GM18505 (cell line): Measurements from ENCODE around the gene SLC22A1.

ENCODE experiments used
- ATAC-seq: cut with Tn5 transposase; IDR thresholded peaks from one replicate; pipeline ENCODE4 v1.9.1; 2021; ENCODE audit not compliant: unreplicated experiment
- POLR2A ChIP-seq: IDR thresholded peaks from 4 replicates; pipeline ENCODE4 v1.6.1; 2011; ENCODE audit warnings: borderline replicate concordance; ENCODE audit not compliant: insufficient read depth, insufficient read length; ENCODE audit errors: extremely low read depth

Gene SLC22A1

GRCh38 chr6:160197662-160198061 is 76.0 kb downstream of the SLC22A1 start:
- ATAC-seq: no peak
- no peak for TF ChIP-seq POLR2A

- no peak for TF ChIP-seq POLR2A
- ATAC-seq: peak; percentile 83
These were observed 77.1 kb downstream of the SLC22A1 start for GRCh38 chr6:160198606-160199211.

- TF ChIP-seq POLR2A: no peak
- ATAC-seq: no peak
These were observed 79.4 kb downstream of the SLC22A1 start for GRCh38 chr6:160201061-160201460.

- no peak for ATAC-seq
- no peak for TF ChIP-seq POLR2A
These were observed 80.8 kb downstream of the SLC22A1 start for GRCh38 chr6:160202411-160202810.

- no peak for ATAC-seq
- TF ChIP-seq POLR2A: no peak
These were observed 81.5 kb downstream of the SLC22A1 start for GRCh38 chr6:160203076-160203475.

GRCh38 chr6:160203522-160203921 is 81.9 kb downstream of the SLC22A1 start:
- no peak for TF ChIP-seq POLR2A
- ATAC-seq: no peak

GRCh38 chr6:160203953-160204352 is 82.3 kb downstream of the SLC22A1 start:
- no peak for ATAC-seq
- no peak for TF ChIP-seq POLR2A

- no peak for ATAC-seq
- TF ChIP-seq POLR2A: no peak
These were observed 83.1 kb downstream of the SLC22A1 start for GRCh38 chr6:160204710-160205109.

GRCh38 chr6:160207618-160208017 is 86.0 kb downstream of the SLC22A1 start:
- ATAC-seq: no peak
- TF ChIP-seq POLR2A: no peak
